Astrocyte of the cerebellum (primary cell): ENCODE data around the gene LILRB4.
"Not testable (repeated sequence)": the region's sequence is repeated elsewhere in the genome, so short reads cannot be mapped to it uniquely, and the experiment has no call there.

ENCODE experiments used
- DNase-seq: peaks from one replicate; pipeline ENCODE4 v3.0.0-alpha.2; 2011; ENCODE audit warnings: low read depth
- H3K4me3 ChIP-seq: 2 replicates; pipeline ENCODE4 v1.5.1; 2011; ENCODE audit warnings: mild to moderate bottlenecking, low read depth, low read length, moderate library complexity
- CTCF ChIP-seq: IDR thresholded peaks from 2 replicates; pipeline ENCODE4 v1.5.1; 2012; ENCODE audit warnings: low read length, low read depth, moderate library complexity, mild to moderate bottlenecking; ENCODE audit errors: missing control alignments
- in situ Hi-C: cut with HindIII; loops from 2 replicates; pipeline ENCODE4 v1.10.0; 2017; ENCODE audit warnings: low sequenced_read_pairs

The LILRB4 gene

GRCh38 chr19:54662730-54663129 is at the start of gene LILRB4:
Gene LILRB4, plus strand, starts transcription at chr19:54662985. Its CDS starts 49 bp downstream, at chr19:54663034.
- H3K4me3 ChIP-seq, result no peak within 1 kb of the TSS
- TF ChIP-seq CTCF, result no peak
- in situ Hi-C loops, result no loop called here
- DNase-seq, result no peak

GRCh38 chr19:54614726-54615125 is 48.1 kb upstream of the LILRB4 start:
- DNase-seq, result no peak
- no peak overlapping the region for H3K4me3 ChIP-seq
- TF ChIP-seq CTCF, result no peak
- in situ Hi-C loops, result no loop called here

- no peak overlapping the region for H3K4me3 ChIP-seq
- no peak for TF ChIP-seq CTCF
- in situ Hi-C loops, result no loop called here
- no peak for DNase-seq
Observed at GRCh38 chr19:54616057-54616456, 46.7 kb upstream of the LILRB4 start.

GRCh38 chr19:54616821-54617560 is 45.8 kb upstream of the LILRB4 start:
- in situ Hi-C loops, result no loop called here
- no peak overlapping the region for H3K4me3 ChIP-seq
- no peak for DNase-seq
- TF ChIP-seq CTCF, result no peak

- no peak for DNase-seq
- no peak overlapping the region for H3K4me3 ChIP-seq
- TF ChIP-seq CTCF, result no peak
- in situ Hi-C loops, result no loop called here
Observed at GRCh38 chr19:54620464-54620863, 42.3 kb upstream of the LILRB4 start.

- no peak for DNase-seq
- in situ Hi-C loops, result no loop called here
- no peak for TF ChIP-seq CTCF
- no peak overlapping the region for H3K4me3 ChIP-seq
Observed at GRCh38 chr19:54622431-54622830, 40.4 kb upstream of the LILRB4 start.

GRCh38 chr19:54624234-54624633 is 38.6 kb upstream of the LILRB4 start:
- H3K4me3 ChIP-seq, DNase-seq, in situ Hi-C loops: not testable (repeated sequence)

GRCh38 chr19:54624934-54625730 is 37.7 kb upstream of the LILRB4 start:
- in situ Hi-C loops, H3K4me3 ChIP-seq, DNase-seq: not testable (repeated sequence)
